ENCODE measurements around the gene CFAP97D1. TPM values are rescaled to one million over a fixed set of nuclear protein-coding genes. Genes with fewer than 3 reads are reported as not detected.

CFAP97D1 gene
- total RNA-seq, 1 donor from 2014 or later, result 0.16 TPM

DNA sequence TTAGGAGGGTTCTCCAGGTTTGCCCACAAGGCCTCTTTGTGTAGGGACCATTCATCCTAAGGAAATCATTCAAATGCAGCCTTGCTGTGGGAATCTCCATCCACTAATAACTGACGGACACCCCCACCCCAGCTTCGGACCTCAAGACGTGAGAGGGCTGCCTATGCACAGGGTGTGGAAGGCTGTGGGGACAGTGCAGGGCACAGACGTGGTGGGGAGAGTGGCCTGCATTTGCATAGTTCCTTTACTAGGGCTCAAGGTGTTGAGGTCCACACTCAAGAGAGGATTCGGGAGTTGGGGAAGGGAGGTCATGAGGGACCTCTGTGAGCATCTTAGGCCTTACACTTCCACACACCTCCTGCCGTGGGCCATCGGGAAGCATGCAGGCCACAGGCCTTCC is 11.3 kb upstream of the CFAP97D1 start:
- no peak overlapping the region for H3K4me2 ChIP-seq (ENCODE audit: low read length)
- no peaks in the 10 kb centered on the region for H3K4me1 ChIP-seq (ENCODE audit: insufficient read depth, low read length)
- H3K4me3 Mint-ChIP-seq (ENCODE audit: unreplicated experiment), result no peak overlapping the region
- FAIRE-seq (no peak), DNase-seq (ENCODE audit: low read depth) (no peak)
- H3K4me1 Mint-ChIP-seq (ENCODE audit: low read depth, unreplicated experiment), result no peaks in the 10 kb centered on the region
- no peaks in the 10 kb centered on the region for H3K9me3 ChIP-seq (ENCODE audit: insufficient read depth, low read depth, low read length)
- H2AFZ ChIP-seq (ENCODE audit: low read depth, low read length), result no peak overlapping the region
- H3K27ac ChIP-seq (ENCODE audit: low read depth, low read length), result no peak overlapping the region
- TF ChIP-seq, protein P1, sequence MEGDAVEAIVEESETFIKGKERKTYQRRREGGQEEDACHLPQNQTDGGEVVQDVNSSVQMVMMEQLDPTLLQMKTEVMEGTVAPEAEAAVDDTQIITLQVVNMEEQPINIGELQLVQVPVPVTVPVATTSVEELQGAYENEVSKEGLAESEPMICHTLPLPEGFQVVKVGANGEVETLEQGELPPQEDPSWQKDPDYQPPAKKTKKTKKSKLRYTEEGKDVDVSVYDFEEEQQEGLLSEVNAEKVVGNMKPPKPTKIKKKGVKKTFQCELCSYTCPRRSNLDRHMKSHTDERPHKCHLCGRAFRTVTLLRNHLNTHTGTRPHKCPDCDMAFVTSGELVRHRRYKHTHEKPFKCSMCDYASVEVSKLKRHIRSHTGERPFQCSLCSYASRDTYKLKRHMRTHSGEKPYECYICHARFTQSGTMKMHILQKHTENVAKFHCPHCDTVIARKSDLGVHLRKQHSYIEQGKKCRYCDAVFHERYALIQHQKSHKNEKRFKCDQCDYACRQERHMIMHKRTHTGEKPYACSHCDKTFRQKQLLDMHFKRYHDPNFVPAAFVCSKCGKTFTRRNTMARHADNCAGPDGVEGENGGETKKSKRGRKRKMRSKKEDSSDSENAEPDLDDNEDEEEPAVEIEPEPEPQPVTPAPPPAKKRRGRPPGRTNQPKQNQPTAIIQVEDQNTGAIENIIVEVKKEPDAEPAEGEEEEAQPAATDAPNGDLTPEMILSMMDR (IDR thresholded peaks at IDR 0.05; ENCODE audit: insufficient read depth, low read depth, low read length), result no peak
- no peak for TF ChIP-seq EZH2 (IDR thresholded peaks at IDR 0.05; ENCODE audit: insufficient read depth, low read length)
- peak overlapping the region; percentile 41 for H3K27ac Mint-ChIP-seq (ENCODE audit: unreplicated experiment)
- H3K9ac ChIP-seq (ENCODE audit: low read length), result no peak overlapping the region
- H3K79me2 ChIP-seq (ENCODE audit: insufficient read depth, low read length), result no peaks in the 10 kb centered on the region
- H3K27me3 ChIP-seq (ENCODE audit: insufficient read depth, low read length), result no peaks in the 10 kb centered on the region
- no peaks in the 10 kb centered on the region for H3K27me3 Mint-ChIP-seq (ENCODE audit: low read depth, unreplicated experiment)
- H4K20me1 ChIP-seq (ENCODE audit: insufficient read depth, low read length), result peaks cover 32% of the 10 kb centered on the region
- peaks cover 31% of the 10 kb centered on the region for H3K36me3 ChIP-seq (ENCODE audit: insufficient read depth, low read length)
- no peak overlapping the region for H3K4me3 ChIP-seq (ENCODE audit: insufficient read depth, low read depth, low read length)
- peaks cover 26% of the 10 kb centered on the region for H3K36me3 Mint-ChIP-seq (ENCODE audit: low read depth, unreplicated experiment)
- no peaks in the 10 kb centered on the region for H3K9me3 Mint-ChIP-seq (ENCODE audit: unreplicated experiment)

DNA sequence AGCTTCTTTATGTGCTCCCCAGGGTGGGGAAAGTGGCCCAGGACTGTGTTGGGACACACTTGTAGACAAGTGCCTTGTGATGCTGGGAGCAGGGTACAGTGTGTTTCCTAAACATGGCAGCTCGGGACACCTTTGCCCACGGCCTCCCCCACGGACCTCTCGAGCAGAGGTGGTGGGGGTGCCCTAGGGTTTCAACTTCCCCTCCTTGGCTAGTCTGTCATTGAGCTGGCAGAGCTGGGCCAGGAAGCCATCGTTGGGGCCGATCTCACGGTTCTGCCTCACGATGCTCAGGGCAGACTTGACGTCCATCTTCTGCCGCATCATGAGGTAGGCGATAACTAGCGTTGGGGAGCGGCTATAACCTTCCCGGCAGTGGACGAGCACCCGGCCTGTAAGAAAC is 10.8 kb upstream of the CFAP97D1 start:
- no peaks in the 10 kb centered on the region for H3K27me3 Mint-ChIP-seq (ENCODE audit: low read depth, unreplicated experiment)
- Histone ChIP-seq H3K4me1 (ENCODE audit: insufficient read depth, low read length) (no peaks in the 10 kb centered on the region), H2AFZ (ENCODE audit: low read depth, low read length) (no peak overlapping the region), H3K4me3 (ENCODE audit: insufficient read depth, low read depth, low read length) (no peak overlapping the region), H3K79me2 (ENCODE audit: insufficient read depth, low read length) (no peaks in the 10 kb centered on the region), H3K36me3 (ENCODE audit: insufficient read depth, low read length) (peaks cover 36% of the 10 kb centered on the region), H4K20me1 (ENCODE audit: insufficient read depth, low read length) (peaks cover 37% of the 10 kb centered on the region), H3K4me2 (ENCODE audit: low read length) (no peak overlapping the region), H3K27me3 (ENCODE audit: insufficient read depth, low read length) (no peaks in the 10 kb centered on the region), H3K27ac (ENCODE audit: low read depth, low read length) (no peak overlapping the region), H3K9me3 (ENCODE audit: insufficient read depth, low read depth, low read length) (no peaks in the 10 kb centered on the region), H3K9ac (ENCODE audit: low read length) (no peak overlapping the region)
- TF ChIP-seq, protein P1 (IDR thresholded peaks at IDR 0.05; ENCODE audit: insufficient read depth, low read depth, low read length), result no peak
- TF ChIP-seq EZH2 (IDR thresholded peaks at IDR 0.05; ENCODE audit: insufficient read depth, low read length), result no peak
- FAIRE-seq, result no peak
- no peak overlapping the region for H3K4me3 Mint-ChIP-seq (ENCODE audit: unreplicated experiment)
- H3K4me1 Mint-ChIP-seq (ENCODE audit: low read depth, unreplicated experiment), result no peaks in the 10 kb centered on the region
- no peak overlapping the region for H3K27ac Mint-ChIP-seq (ENCODE audit: unreplicated experiment)
- peaks cover 26% of the 10 kb centered on the region for H3K36me3 Mint-ChIP-seq (ENCODE audit: low read depth, unreplicated experiment)
- DNase-seq (ENCODE audit: low read depth), result no peak
- no peaks in the 10 kb centered on the region for H3K9me3 Mint-ChIP-seq (ENCODE audit: unreplicated experiment)

DNA sequence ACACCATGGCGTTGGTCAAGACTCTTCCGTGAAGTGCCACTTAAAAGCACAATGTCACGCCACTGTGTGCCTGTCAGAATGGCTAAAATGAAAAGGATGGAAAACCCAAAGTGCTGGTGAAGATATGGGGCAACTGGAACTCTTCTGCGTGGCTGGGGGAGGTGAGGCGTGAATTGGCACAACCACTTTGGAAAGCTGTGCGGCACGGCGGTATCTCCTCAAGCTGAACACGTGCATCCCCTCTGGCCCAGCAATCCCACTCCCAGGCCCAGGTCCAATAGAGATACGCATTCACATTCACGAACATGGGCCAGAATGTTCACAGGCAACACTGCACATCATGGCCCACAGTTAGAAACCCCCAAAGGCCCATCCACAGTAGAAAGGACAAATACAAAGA is 10.4 kb upstream of the CFAP97D1 start:
- Mint-ChIP-seq H3K27me3 (ENCODE audit: low read depth, unreplicated experiment) (no peaks in the 10 kb centered on the region), H3K4me3 (ENCODE audit: unreplicated experiment) (no peak overlapping the region), H3K36me3 (ENCODE audit: low read depth, unreplicated experiment) (peaks cover 28% of the 10 kb centered on the region), H3K27ac (ENCODE audit: unreplicated experiment) (no peak overlapping the region), H3K4me1 (ENCODE audit: low read depth, unreplicated experiment) (no peaks in the 10 kb centered on the region), H3K9me3 (ENCODE audit: unreplicated experiment) (no peaks in the 10 kb centered on the region)
- FAIRE-seq (no peak), DNase-seq (ENCODE audit: low read depth) (no peak)
- H3K4me1 ChIP-seq (ENCODE audit: insufficient read depth, low read length), result no peaks in the 10 kb centered on the region
- H3K27ac ChIP-seq (ENCODE audit: low read depth, low read length), result no peak overlapping the region
- no peaks in the 10 kb centered on the region for H3K9me3 ChIP-seq (ENCODE audit: insufficient read depth, low read depth, low read length)
- no peak overlapping the region for H3K9ac ChIP-seq (ENCODE audit: low read length)
- no peak overlapping the region for H3K4me2 ChIP-seq (ENCODE audit: low read length)
- H3K79me2 ChIP-seq (ENCODE audit: insufficient read depth, low read length), result peaks cover 1% of the 10 kb centered on the region
- H2AFZ ChIP-seq (ENCODE audit: low read depth, low read length), result no peak overlapping the region
- no peaks in the 10 kb centered on the region for H3K27me3 ChIP-seq (ENCODE audit: insufficient read depth, low read length)
- no peak overlapping the region for H3K4me3 ChIP-seq (ENCODE audit: insufficient read depth, low read depth, low read length)
- peaks cover 36% of the 10 kb centered on the region for H3K36me3 ChIP-seq (ENCODE audit: insufficient read depth, low read length)
- TF ChIP-seq, protein P1 (IDR thresholded peaks at IDR 0.05; ENCODE audit: insufficient read depth, low read depth, low read length), result no peak
- no peak for TF ChIP-seq EZH2 (IDR thresholded peaks at IDR 0.05; ENCODE audit: insufficient read depth, low read length)
- H4K20me1 ChIP-seq (ENCODE audit: insufficient read depth, low read length), result peaks cover 41% of the 10 kb centered on the region

Data from astrocyte (in vitro differentiated cells and primary cell).